Lower leg skin (tissue), 3 donors: ENCODE results near the gene GNAS.

ENCODE experiments used
- POLR2A ChIP-seq, 2 donors: fragments of 450-650 bp; IDR thresholded peaks; one replicate each; pipeline ENCODE4 v1.6.1; 2016 to 2017; ENCODE audit warnings: antibody characterized with exemption in 2 of 2, mild to moderate bottlenecking in 1 of 2, moderate library complexity in 1 of 2
- TF ChIP-seq, protein P1 (sequence below), 3 donors: fragments of 450-650 bp; IDR thresholded peaks; one replicate each; pipeline ENCODE4 v1.5.1; 2016; ENCODE audit warnings: antibody characterized with exemption in 3 of 3, mild to moderate bottlenecking in 3 of 3, moderate library complexity in 2 of 3

DNA sequence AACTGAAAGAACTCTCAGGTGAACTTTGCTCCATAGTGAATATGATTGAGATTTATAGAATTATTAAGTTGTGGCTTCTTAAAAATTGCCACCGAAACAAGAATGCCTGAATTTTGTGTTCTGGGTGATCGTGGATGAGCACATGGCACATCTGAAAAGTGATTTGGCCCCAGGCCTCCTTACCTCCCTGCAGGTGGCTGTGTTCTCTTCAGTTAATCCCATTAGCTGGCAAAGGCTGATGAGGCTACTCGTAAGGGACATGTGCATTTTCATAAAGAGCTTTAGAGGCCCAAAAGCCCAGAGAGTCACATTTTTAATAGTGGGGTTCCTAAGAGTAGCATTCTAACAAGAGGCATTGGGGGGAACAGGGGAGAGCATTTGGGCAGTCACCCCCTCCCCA, 22.6 kb downstream of the GNAS start:
- no peak for TF ChIP-seq POLR2A (IDR thresholded peaks at IDR 0.05)
- TF ChIP-seq, protein P1, sequence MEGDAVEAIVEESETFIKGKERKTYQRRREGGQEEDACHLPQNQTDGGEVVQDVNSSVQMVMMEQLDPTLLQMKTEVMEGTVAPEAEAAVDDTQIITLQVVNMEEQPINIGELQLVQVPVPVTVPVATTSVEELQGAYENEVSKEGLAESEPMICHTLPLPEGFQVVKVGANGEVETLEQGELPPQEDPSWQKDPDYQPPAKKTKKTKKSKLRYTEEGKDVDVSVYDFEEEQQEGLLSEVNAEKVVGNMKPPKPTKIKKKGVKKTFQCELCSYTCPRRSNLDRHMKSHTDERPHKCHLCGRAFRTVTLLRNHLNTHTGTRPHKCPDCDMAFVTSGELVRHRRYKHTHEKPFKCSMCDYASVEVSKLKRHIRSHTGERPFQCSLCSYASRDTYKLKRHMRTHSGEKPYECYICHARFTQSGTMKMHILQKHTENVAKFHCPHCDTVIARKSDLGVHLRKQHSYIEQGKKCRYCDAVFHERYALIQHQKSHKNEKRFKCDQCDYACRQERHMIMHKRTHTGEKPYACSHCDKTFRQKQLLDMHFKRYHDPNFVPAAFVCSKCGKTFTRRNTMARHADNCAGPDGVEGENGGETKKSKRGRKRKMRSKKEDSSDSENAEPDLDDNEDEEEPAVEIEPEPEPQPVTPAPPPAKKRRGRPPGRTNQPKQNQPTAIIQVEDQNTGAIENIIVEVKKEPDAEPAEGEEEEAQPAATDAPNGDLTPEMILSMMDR (IDR thresholded peaks at IDR 0.05) = no peak
